ENCODE measurements around the gene COLGALT1.

- no peak for TF ChIP-seq CTCF (IDR thresholded peaks at IDR 0.05)
- TF ChIP-seq EP300 (IDR thresholded peaks at IDR 0.05): no peak
Observed at GRCh38 chr19:17627161-17627560, 71.7 kb downstream of the COLGALT1 start.
